Parathyroid adenoma (tissue), 2 donors: ENCODE data around the gene ADAMTS20.

ENCODE experiments used
- H2AFZ ChIP-seq: fragments of 300-600 bp; sonication (generic); one replicate; pipeline ENCODE4 v1.7.0; 2017; ENCODE audit warnings: antibody characterized with exemption, mild to moderate bottlenecking
- H3K27ac ChIP-seq: fragments of 300-600 bp; sonication (generic); one replicate; pipeline ENCODE4 v1.7.0; 2017
- H3K27me3 ChIP-seq: fragments of 300-600 bp; sonication (generic); one replicate; pipeline ENCODE4 v1.7.0; 2017; ENCODE audit warnings: low read length; ENCODE audit not compliant: control insufficient read depth, insufficient read depth
- H3K36me3 ChIP-seq: fragments of 300-600 bp; sonication (generic); one replicate; pipeline ENCODE4 v1.7.0; 2017; ENCODE audit warnings: low read length; ENCODE audit not compliant: control insufficient read depth, insufficient read depth
- H3K4me1 ChIP-seq: fragments of 300-600 bp; sonication (generic); one replicate; pipeline ENCODE4 v1.7.0; 2017; ENCODE audit warnings: control low read depth
- H3K4me2 ChIP-seq: fragments of 300-600 bp; sonication (generic); one replicate; pipeline ENCODE4 v1.7.0; 2017; ENCODE audit warnings: low read length
- H3K4me3 ChIP-seq: fragments of 300-600 bp; sonication (generic); one replicate; pipeline ENCODE4 v1.7.0; 2017; ENCODE audit warnings: low read depth, low read length
- H3K79me2 ChIP-seq: fragments of 300-600 bp; sonication (generic); one replicate; pipeline ENCODE4 v1.7.0; 2017; ENCODE audit warnings: control low read depth
- H3K9ac ChIP-seq: fragments of 300-600 bp; sonication (generic); one replicate; pipeline ENCODE4 v1.7.0; 2017; ENCODE audit warnings: mild to moderate bottlenecking
- H3K9me3 ChIP-seq: fragments of 300-600 bp; sonication (generic); one replicate; pipeline ENCODE4 v1.7.0; 2017; ENCODE audit warnings: low read length; ENCODE audit not compliant: control insufficient read depth
- TF ChIP-seq, protein P1 (sequence below): fragments of 300-600 bp; sonication (generic); IDR thresholded peaks from one replicate; pipeline ENCODE4 v1.7.0; 2017; ENCODE audit warnings: antibody characterized with exemption, mild to moderate bottlenecking
- donor health status: primary hyperparathyroidism.

The ADAMTS20 gene

DNA sequence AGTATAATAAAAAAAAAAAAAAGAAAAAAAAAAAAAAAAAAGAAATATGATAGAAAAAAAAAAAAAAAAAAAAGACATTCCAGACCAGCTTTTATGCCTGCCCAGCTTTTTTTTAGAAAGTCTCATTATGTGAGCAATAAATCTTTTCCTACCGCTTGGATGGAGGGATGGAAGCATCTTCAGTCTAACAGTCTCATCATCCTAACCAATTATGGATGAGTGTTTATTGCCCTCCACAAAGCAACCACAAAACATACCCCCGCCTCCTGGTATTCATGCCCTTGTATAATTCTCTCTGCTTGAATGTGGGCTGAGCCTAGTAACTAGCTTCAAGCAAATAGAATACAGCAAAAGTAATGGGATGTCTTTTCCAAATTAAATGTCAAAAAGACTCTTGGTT is 33.7 kb upstream of the ADAMTS20 start:
- Histone ChIP-seq H3K9ac (no peak overlapping the region), H3K4me3 (no peak overlapping the region), H2AFZ (no peak overlapping the region), H3K27me3 (no peaks in the 10 kb centered on the region), H3K4me1 (no peaks in the 10 kb centered on the region), H3K79me2 (no peaks in the 10 kb centered on the region), H3K9me3 (no peaks in the 10 kb centered on the region), H3K4me2 (no peak overlapping the region), H3K27ac (no peak overlapping the region), H3K36me3 (peaks cover 3% of the 10 kb centered on the region)
- TF ChIP-seq, protein P1, sequence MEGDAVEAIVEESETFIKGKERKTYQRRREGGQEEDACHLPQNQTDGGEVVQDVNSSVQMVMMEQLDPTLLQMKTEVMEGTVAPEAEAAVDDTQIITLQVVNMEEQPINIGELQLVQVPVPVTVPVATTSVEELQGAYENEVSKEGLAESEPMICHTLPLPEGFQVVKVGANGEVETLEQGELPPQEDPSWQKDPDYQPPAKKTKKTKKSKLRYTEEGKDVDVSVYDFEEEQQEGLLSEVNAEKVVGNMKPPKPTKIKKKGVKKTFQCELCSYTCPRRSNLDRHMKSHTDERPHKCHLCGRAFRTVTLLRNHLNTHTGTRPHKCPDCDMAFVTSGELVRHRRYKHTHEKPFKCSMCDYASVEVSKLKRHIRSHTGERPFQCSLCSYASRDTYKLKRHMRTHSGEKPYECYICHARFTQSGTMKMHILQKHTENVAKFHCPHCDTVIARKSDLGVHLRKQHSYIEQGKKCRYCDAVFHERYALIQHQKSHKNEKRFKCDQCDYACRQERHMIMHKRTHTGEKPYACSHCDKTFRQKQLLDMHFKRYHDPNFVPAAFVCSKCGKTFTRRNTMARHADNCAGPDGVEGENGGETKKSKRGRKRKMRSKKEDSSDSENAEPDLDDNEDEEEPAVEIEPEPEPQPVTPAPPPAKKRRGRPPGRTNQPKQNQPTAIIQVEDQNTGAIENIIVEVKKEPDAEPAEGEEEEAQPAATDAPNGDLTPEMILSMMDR, result no peak

- Histone ChIP-seq H3K4me1 (no peaks in the 10 kb centered on the region), H3K27ac (no peak overlapping the region), H3K79me2 (no peaks in the 10 kb centered on the region), H3K9me3 (no peaks in the 10 kb centered on the region), H3K9ac (no peak overlapping the region), H3K4me2 (no peak overlapping the region), H3K4me3 (no peak overlapping the region), H3K27me3 (no peaks in the 10 kb centered on the region), H3K36me3 (no peaks in the 10 kb centered on the region), H2AFZ (no peak overlapping the region)
- TF ChIP-seq, protein P1, result no peak
These were observed 28.6 kb upstream of the ADAMTS20 start for GRCh38 chr12:43580601-43581000.

DNA sequence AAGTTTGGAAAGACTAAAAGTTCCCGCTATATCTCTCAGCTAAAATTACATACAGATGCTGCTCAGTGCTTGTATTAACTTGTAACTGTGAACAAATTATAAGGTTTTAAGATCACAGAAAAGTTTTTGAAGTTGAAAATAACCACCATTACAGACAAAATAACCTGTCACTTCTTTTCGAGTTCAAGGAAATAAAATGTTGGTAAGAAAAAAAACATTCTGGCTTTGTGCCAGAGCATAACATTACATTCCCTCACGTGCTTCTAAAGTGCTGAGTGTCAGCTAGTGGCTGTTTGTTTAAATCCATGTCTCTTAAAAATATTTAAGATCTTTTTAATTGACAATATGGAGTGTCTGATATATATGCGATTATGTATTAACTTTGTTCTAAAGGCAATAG is 27.2 kb upstream of the ADAMTS20 start:
- Histone ChIP-seq H3K27ac (no peak overlapping the region), H3K79me2 (no peaks in the 10 kb centered on the region), H2AFZ (peak overlapping the region; percentile 4), H3K36me3 (no peaks in the 10 kb centered on the region), H3K4me2 (peak overlapping the region; percentile 50), H3K4me1 (no peaks in the 10 kb centered on the region), H3K9ac (no peak overlapping the region), H3K4me3 (peak overlapping the region; percentile 32), H3K9me3 (no peaks in the 10 kb centered on the region), H3K27me3 (no peaks in the 10 kb centered on the region)
- TF ChIP-seq, protein P1, result no peak

DNA sequence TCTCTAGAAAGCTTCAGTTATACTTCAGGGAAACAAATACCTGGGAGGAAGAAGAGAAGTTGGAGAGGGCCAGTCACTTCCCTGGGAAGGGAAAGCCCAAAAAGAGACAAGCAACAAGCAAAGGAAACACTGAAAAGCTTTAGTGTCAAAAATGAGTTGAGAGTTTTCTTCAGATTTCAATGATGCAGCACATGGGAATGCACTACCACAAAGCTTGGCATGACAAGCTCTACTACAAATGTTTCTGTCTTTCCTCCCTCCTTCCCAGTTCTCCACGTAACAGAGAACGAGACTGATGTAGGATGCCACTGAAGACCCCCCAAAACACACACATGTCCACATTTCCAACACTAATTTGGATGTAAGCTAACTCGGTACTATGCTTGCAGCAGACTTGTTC is 26.8 kb upstream of the ADAMTS20 start:
- Histone ChIP-seq H3K9me3 (no peaks in the 10 kb centered on the region), H2AFZ (peak overlapping the region; percentile 4), H3K4me1 (no peaks in the 10 kb centered on the region), H3K36me3 (no peaks in the 10 kb centered on the region), H3K79me2 (no peaks in the 10 kb centered on the region), H3K27me3 (no peaks in the 10 kb centered on the region), H3K9ac (no peak overlapping the region), H3K27ac (no peak overlapping the region), H3K4me2 (peak overlapping the region; percentile 50), H3K4me3 (peak overlapping the region; percentile 32)
- TF ChIP-seq, protein P1, result no peak

- TF ChIP-seq, protein P1, result no peak
- no peak overlapping the region for H3K27ac ChIP-seq
These were observed 25.4 kb upstream of the ADAMTS20 start for GRCh38 chr12:43577381-43577780.

More at GRCh38 chr12:43577381-43577780, 25.4 kb upstream of the ADAMTS20 start:
- no peaks in the 10 kb centered on the region for H3K79me2 ChIP-seq
- H3K4me1 ChIP-seq, result no peaks in the 10 kb centered on the region
- H3K9ac ChIP-seq, result no peak overlapping the region
- peaks cover 5% of the 10 kb centered on the region for H3K9me3 ChIP-seq
- no peak overlapping the region for H2AFZ ChIP-seq
- H3K27me3 ChIP-seq, result no peaks in the 10 kb centered on the region
- H3K4me2 ChIP-seq, result no peak overlapping the region
- H3K4me3 ChIP-seq, result no peak overlapping the region
- no peaks in the 10 kb centered on the region for H3K36me3 ChIP-seq
